Tibial nerve (tissue), 4 donors: Measurements from ENCODE around the gene MRPS26. TPM values are rescaled to one million over a fixed set of nuclear protein-coding genes. Genes with fewer than 3 reads are reported as not detected.
"Not testable (repeated sequence)": the region's sequence is repeated elsewhere in the genome, so short reads cannot be mapped to it uniquely, and the experiment has no call there.

Experiments used
- DNase-seq, 2 donors: peaks; one replicate each; pipeline ENCODE4 v3.0.0-alpha.2; 2019; ENCODE audit warnings: low spot score in 2 of 2
- H3K27ac ChIP-seq, 4 donors: fragments of 200-600 bp; sonication (generic) in 3 of 4; one replicate each; pipeline ENCODE4 v1.5.1; 2017 to 2019; ENCODE audit warnings: mild to moderate bottlenecking in 1 of 4
- H3K27me3 ChIP-seq, 2 donors: fragments of 200-600 bp; sonication (generic) in 1 of 2; one replicate each; pipeline versions ENCODE4 v1.5.1 to v1.6.0; 2017 to 2019
- H3K36me3 ChIP-seq, 3 donors: fragments of 200-600 bp; sonication (generic); one replicate each; pipeline ENCODE4 v1.5.1; 2018 to 2019
- H3K4me1 ChIP-seq, 4 donors: fragments of 200-600 bp; sonication (generic) in 3 of 4; one replicate each; pipeline ENCODE4 v1.5.1; 2017 to 2019
- H3K4me3 ChIP-seq, 4 donors: fragments of 200-600 bp; sonication (generic) in 3 of 4; one replicate each; pipeline ENCODE4 v1.5.1; 2017 to 2019; ENCODE audit warnings: mild to moderate bottlenecking in 1 of 4, moderate library complexity in 1 of 4
- H3K9me3 ChIP-seq, 4 donors: fragments of 200-600 bp; sonication (generic) in 3 of 4; one replicate each; pipeline ENCODE4 v1.5.1; 2017 to 2019
- CTCF ChIP-seq, 5 experiments: fragments of 200-600 bp in 3 of 5; fragments of 450-650 bp in 2 of 5; sonication (generic) in 3 of 5; IDR thresholded peaks; one replicate each; pipeline ENCODE4 v1.5.1; 2016 to 2019; ENCODE audit warnings: antibody characterized with exemption in 5 of 5, mild to moderate bottlenecking in 3 of 5, moderate library complexity in 2 of 5
- EP300 ChIP-seq, 2 donors: sonication (generic); formaldehyde crosslinking; IDR thresholded peaks; one replicate each; pipeline ENCODE4 v1.6.1; 2017; ENCODE audit warnings: antibody characterized with exemption in 2 of 2, mild to moderate bottlenecking in 1 of 2
- POLR2A ChIP-seq, 2 donors: fragments of 450-650 bp; IDR thresholded peaks; one replicate each; pipeline ENCODE4 v1.6.1; 2017; ENCODE audit warnings: antibody characterized with exemption in 2 of 2, mild to moderate bottlenecking in 2 of 2, moderate library complexity in 2 of 2
- WGBS, 2 donors: methylation state at CpG; one replicate each; pipeline ENCODE4 v1.1.5; 2018; 5-methylcytosine and 5-hydroxymethylcytosine counted together
- total RNA-seq, 4 donors: library from RNA; depleted of rRNA; stranded (reverse); fragments of >200 nt; gene quantifications; one replicate each; pipeline ENCODE4 v1.1.0, GENCODE V29; 2016

Gene MRPS26
- total RNA-seq, 4 donors from 2014 or later, result 43.2 to 87.9 (median 59.5) TPM

- Histone ChIP-seq H3K27me3 (peaks cover 0 to 92% of the 10 kb centered on the region in 2 donors), H3K4me3 (no peak overlapping the region), H3K27ac (no peak overlapping the region), H3K9me3 (peaks cover 0 to 7% (median 0%) of the 10 kb centered on the region in 4 donors), H3K36me3 (no peaks in the 10 kb centered on the region), H3K4me1 (peaks cover 0 to 11% (median 2%) of the 10 kb centered on the region in 4 donors)
- 69 to 77% methylated on average over 6 of the region's 6 CpGs for WGBS, 2 donors
- no peak for TF ChIP-seq CTCF (IDR thresholded peaks at IDR 0.05)
- no peak for TF ChIP-seq EP300 (IDR thresholded peaks at IDR 0.05)
- no peak for TF ChIP-seq POLR2A (IDR thresholded peaks at IDR 0.05)
- DNase-seq, result no peak
Observed at GRCh38 chr20:3074812-3075211, 29.0 kb downstream of the MRPS26 start.

- H3K9me3 ChIP-seq, H3K27ac ChIP-seq, H3K36me3 ChIP-seq, H3K4me3 ChIP-seq, DNase-seq: not testable (repeated sequence)
- Histone ChIP-seq H3K27me3 (peaks cover 0 to 92% of the 10 kb centered on the region in 2 donors), H3K4me1 (peaks cover 0 to 11% (median 2%) of the 10 kb centered on the region in 4 donors)
- 79 to 81% methylated on average over 6 of the region's 6 CpGs for WGBS, 2 donors
Observed at GRCh38 chr20:3075315-3075714, 29.5 kb downstream of the MRPS26 start.

- Histone ChIP-seq H3K27me3 (peaks cover 0 to 90% of the 10 kb centered on the region in 2 donors), H3K4me1 (peaks cover 0 to 19% (median 0%) of the 10 kb centered on the region in 4 donors), H3K4me3 (no peak overlapping the region), H3K36me3 (no peaks in the 10 kb centered on the region), H3K9me3 (peaks cover 0 to 7% (median 0%) of the 10 kb centered on the region in 4 donors), H3K27ac (no peak overlapping the region)
- WGBS, 2 donors, result 81 to 83% methylated on average over 4 of the region's 4 CpGs
- DNase-seq, result no peak
- TF ChIP-seq CTCF (IDR thresholded peaks at IDR 0.05) (no peak), EP300 (IDR thresholded peaks at IDR 0.05) (no peak), POLR2A (IDR thresholded peaks at IDR 0.05) (no peak)
Observed at GRCh38 chr20:3077618-3078134, 31.8 kb downstream of the MRPS26 start.

GRCh38 chr20:3080939-3081388 is 35.1 kb downstream of the MRPS26 start:
- TF ChIP-seq POLR2A (IDR thresholded peaks at IDR 0.05) (no peak), CTCF (IDR thresholded peaks at IDR 0.05) (no peak), EP300 (IDR thresholded peaks at IDR 0.05) (no peak)
- WGBS, 2 donors, result 37 to 40% methylated on average over 6 of the region's 6 CpGs
- H3K36me3 ChIP-seq, result no peaks in the 10 kb centered on the region
- H3K4me1 ChIP-seq, result peaks cover 0 to 28% (median 2%) of the 10 kb centered on the region in 4 donors
- no peak overlapping the region for H3K27ac ChIP-seq
- peaks cover 0 to 7% (median 0%) of the 10 kb centered on the region in 4 donors for H3K9me3 ChIP-seq
- H3K4me3 ChIP-seq, result no peak overlapping the region
- H3K27me3 ChIP-seq, result peaks cover 0 to 91% of the 10 kb centered on the region in 2 donors
- peak; percentile 9 to 17 for DNase-seq

- Histone ChIP-seq H3K27me3 (peaks cover 0 to 86% of the 10 kb centered on the region in 2 donors), H3K36me3 (no peaks in the 10 kb centered on the region), H3K27ac (no peak overlapping the region), H3K4me3 (no peak overlapping the region), H3K9me3 (peaks cover 0 to 4% (median 0%) of the 10 kb centered on the region in 4 donors), H3K4me1 (peaks cover 0 to 28% (median 2%) of the 10 kb centered on the region in 4 donors)
- 86 to 93% methylated on average over 9 to 11 of the region's 11 CpGs for WGBS, 2 donors
- DNase-seq, result no peak
- TF ChIP-seq CTCF (IDR thresholded peaks at IDR 0.05) (no peak), EP300 (IDR thresholded peaks at IDR 0.05) (no peak), POLR2A (IDR thresholded peaks at IDR 0.05) (no peak)
Observed at GRCh38 chr20:3081641-3082040, 35.8 kb downstream of the MRPS26 start.
